Neural progenitor cell (in vitro differentiated cells): ENCODE data around the gene RPEL1. TPM values are rescaled to one million over a fixed set of nuclear protein-coding genes. Genes with fewer than 3 reads are reported as not detected.

Experiments used
- DNase-seq: peaks from one replicate; pipeline ENCODE4 v3.0.0-alpha.2; 2016; ENCODE audit warnings: low spot score
- H2AFZ ChIP-seq: fragments of 200-600 bp; sonication (generic); replicated peaks from 2 replicates; pipeline ENCODE4 v1.6.1; 2016; ENCODE audit warnings: antibody characterized with exemption
- H3F3A ChIP-seq: fragments of 200-600 bp; sonication (generic); 2 replicates; pipeline ENCODE4 v1.6.1; 2016; ENCODE audit warnings: antibody characterized with exemption, low read depth
- H3K27ac ChIP-seq: fragments of 200-600 bp; sonication (generic); 2 replicates; pipeline ENCODE4 v1.5.1; 2016; ENCODE audit warnings: mild to moderate bottlenecking
- H3K27me3 ChIP-seq: fragments of 200-600 bp; sonication (generic); 2 replicates; pipeline ENCODE4 v1.6.1; 2016; ENCODE audit warnings: mild to moderate bottlenecking, moderate library complexity
- H3K36me3 ChIP-seq: fragments of 200-600 bp; sonication (generic); 2 replicates; pipeline ENCODE4 v1.5.1; 2016
- H3K4me1 ChIP-seq: fragments of 200-600 bp; sonication (generic); 2 replicates; pipeline ENCODE4 v1.6.1; 2016; ENCODE audit warnings: mixed run types
- H3K4me2 ChIP-seq: fragments of 200-600 bp; sonication (generic); 2 replicates; pipeline ENCODE4 v1.6.1; 2016
- H3K4me3 ChIP-seq: fragments of 200-600 bp; sonication (generic); 2 replicates; pipeline ENCODE4 v1.5.1; 2016
- H3K79me2 ChIP-seq: fragments of 200-600 bp; sonication (generic); 2 replicates; pipeline ENCODE4 v1.6.1; 2016; ENCODE audit warnings: low read depth
- H3K9ac ChIP-seq: fragments of 200-600 bp; sonication (generic); 2 replicates; pipeline ENCODE4 v1.6.1; 2016
- H3K9me3 ChIP-seq: fragments of 200-600 bp; sonication (generic); 2 replicates; pipeline ENCODE4 v1.5.1; 2016; ENCODE audit warnings: low read depth
- H4K20me1 ChIP-seq: fragments of 200-600 bp; sonication (generic); 2 replicates; pipeline ENCODE4 v1.6.1; 2016; ENCODE audit warnings: low read depth
- H3K27ac Mint-ChIP-seq: 3 replicates; pipeline ENCODE4 v1.8.0; 2021; ENCODE audit warnings: mixed read lengths
- H3K27me3 Mint-ChIP-seq: 2 replicates; pipeline ENCODE4 v1.8.0; 2022; ENCODE audit warnings: low read depth, mild to moderate bottlenecking, inconsistent platforms, moderate library complexity, mixed read lengths; ENCODE audit not compliant: insufficient read depth
- H3K36me3 Mint-ChIP-seq: 3 replicates; pipeline ENCODE4 v1.8.0; 2021; ENCODE audit warnings: mixed read lengths
- H3K4me1 Mint-ChIP-seq: 3 replicates; pipeline ENCODE4 v1.8.0; 2021; ENCODE audit warnings: mixed read lengths
- H3K4me3 Mint-ChIP-seq: 3 replicates; pipeline ENCODE4 v1.8.0; 2021; ENCODE audit warnings: mild to moderate bottlenecking, moderate library complexity, mixed read lengths
- H3K9me3 Mint-ChIP-seq: 3 replicates; pipeline ENCODE4 v1.8.0; 2020; ENCODE audit warnings: mixed read lengths
- CTCF ChIP-seq: fragments of 200-600 bp; sonication (generic); IDR thresholded peaks from 2 replicates; pipeline ENCODE4 v1.5.1; 2017; ENCODE audit warnings: antibody characterized with exemption, mild to moderate bottlenecking
- EZH2 ChIP-seq: fragments of 200-600 bp; sonication (generic); IDR thresholded peaks from 2 replicates; pipeline ENCODE4 v1.6.1; 2017; ENCODE audit warnings: antibody characterized with exemption, mild to moderate bottlenecking, moderate library complexity
- EZH2phosphoT487 ChIP-seq: fragments of 200-600 bp; sonication (generic); IDR thresholded peaks from 2 replicates; pipeline ENCODE4 v1.6.1; 2017; ENCODE audit warnings: antibody characterized with exemption
- total RNA-seq: library from RNA; depleted of rRNA; stranded (reverse); fragments of >200 nt; gene quantifications from 2 replicates; pipeline ENCODE4 v1.2.3, GENCODE V29; 2015; ENCODE audit warnings: low replicate concordance

RPEL1 gene
- total RNA-seq, 1 donor from 2014 or later, result not detected

GRCh38 chr10:103276896-103277712, 31.4 kb downstream of the RPEL1 start, which contains the start of gene INA:
TSS of gene INA (plus strand) at chr10:103277138. CDS start at chr10:103277212, 74 bp downstream.
- Histone ChIP-seq H3K27ac (no peak within 1 kb of the TSS), H3K79me2 (no peaks in the 10 kb centered on the region), H4K20me1 (peaks cover 48% of the 10 kb centered on the region), H3K36me3 (no peaks in the 10 kb centered on the region), H2AFZ (peak within 1 kb of the TSS; percentile 84), H3K9ac (no peak within 1 kb of the TSS), H3K4me2 (peak within 1 kb of the TSS; percentile 76), H3K27me3 (peaks cover 75% of the 10 kb centered on the region), H3F3A (peaks cover 45% of the 10 kb centered on the region), H3K4me1 (peaks cover 29% of the 10 kb centered on the region), H3K9me3 (no peaks in the 10 kb centered on the region), H3K4me3 (peak within 1 kb of the TSS; percentile 54)
- H3K9me3 Mint-ChIP-seq, result no peaks in the 10 kb centered on the region
- H3K4me3 Mint-ChIP-seq, result peak within 1 kb of the TSS; percentile 85
- peak; percentile 94 for DNase-seq
- no peaks in the 10 kb centered on the region for H3K36me3 Mint-ChIP-seq
- no peak within 1 kb of the TSS for H3K27ac Mint-ChIP-seq
- H3K27me3 Mint-ChIP-seq, result peaks cover 32% of the 10 kb centered on the region
- peak; percentile 87 for TF ChIP-seq EZH2
- TF ChIP-seq EZH2phosphoT487, result peak; percentile 82
- TF ChIP-seq CTCF, result peak; percentile 16
- H3K4me1 Mint-ChIP-seq, result peaks cover 24% of the 10 kb centered on the region

- no peak overlapping the region for H3K9ac ChIP-seq
- DNase-seq, result peak; percentile 20
Observed at GRCh38 chr10:103277713-103278536, 32.2 kb downstream of the RPEL1 start.

GRCh38 chr10:103278537-103278823, 32.8 kb downstream of the RPEL1 start:
- no peaks in the 10 kb centered on the region for H3K36me3 Mint-ChIP-seq
- H3K9ac ChIP-seq, result no peak overlapping the region
- no peaks in the 10 kb centered on the region for H3K79me2 ChIP-seq
- peaks cover 72% of the 10 kb centered on the region for H3K27me3 ChIP-seq
- no peaks in the 10 kb centered on the region for H3K9me3 Mint-ChIP-seq
- TF ChIP-seq EZH2phosphoT487, result no peak
- TF ChIP-seq EZH2, result no peak
- H2AFZ ChIP-seq, result no peak overlapping the region
- no peak overlapping the region for H3K27ac Mint-ChIP-seq
- H3F3A ChIP-seq, result peaks cover 48% of the 10 kb centered on the region
- H3K36me3 ChIP-seq, result no peaks in the 10 kb centered on the region
- peaks cover 48% of the 10 kb centered on the region for H4K20me1 ChIP-seq
- DNase-seq, result no peak
- H3K4me1 ChIP-seq, result peaks cover 34% of the 10 kb centered on the region
- no peak overlapping the region for H3K4me3 ChIP-seq
- H3K9me3 ChIP-seq, result no peaks in the 10 kb centered on the region
- H3K4me2 ChIP-seq, result peak overlapping the region; percentile 76
- H3K27me3 Mint-ChIP-seq, result peaks cover 32% of the 10 kb centered on the region
- H3K27ac ChIP-seq, result no peak overlapping the region
- H3K4me1 Mint-ChIP-seq, result peaks cover 23% of the 10 kb centered on the region
- H3K4me3 Mint-ChIP-seq, result peak overlapping the region; percentile 79

More at GRCh38 chr10:103277713-103278536, 32.2 kb downstream of the RPEL1 start:
- Mint-ChIP-seq H3K9me3 (no peaks in the 10 kb centered on the region), H3K36me3 (no peaks in the 10 kb centered on the region), H3K27ac (no peak overlapping the region), H3K4me3 (peak overlapping the region; percentile 79), H3K27me3 (peaks cover 32% of the 10 kb centered on the region), H3K4me1 (peaks cover 25% of the 10 kb centered on the region)
- no peaks in the 10 kb centered on the region for H3K9me3 ChIP-seq
- peaks cover 48% of the 10 kb centered on the region for H4K20me1 ChIP-seq
- peak overlapping the region; percentile 54 for H3K4me3 ChIP-seq
- H3K36me3 ChIP-seq, result no peaks in the 10 kb centered on the region
- peak overlapping the region; percentile 76 for H3K4me2 ChIP-seq
- H3K4me1 ChIP-seq, result peaks cover 34% of the 10 kb centered on the region
- H2AFZ ChIP-seq, result peak overlapping the region; percentile 84
- peaks cover 48% of the 10 kb centered on the region for H3F3A ChIP-seq
- H3K27me3 ChIP-seq, result peaks cover 75% of the 10 kb centered on the region
- no peak overlapping the region for H3K27ac ChIP-seq
- TF ChIP-seq EZH2 (peak; percentile 70), EZH2phosphoT487 (peak; percentile 70), CTCF (no peak)
- H3K79me2 ChIP-seq, result no peaks in the 10 kb centered on the region
